ENCODE measurements around the gene TLE4.
"Not testable (repeated sequence)": the region's sequence is repeated elsewhere in the genome, so short reads cannot be mapped to it uniquely, and the experiment has no call there.

TLE4 gene

DNA sequence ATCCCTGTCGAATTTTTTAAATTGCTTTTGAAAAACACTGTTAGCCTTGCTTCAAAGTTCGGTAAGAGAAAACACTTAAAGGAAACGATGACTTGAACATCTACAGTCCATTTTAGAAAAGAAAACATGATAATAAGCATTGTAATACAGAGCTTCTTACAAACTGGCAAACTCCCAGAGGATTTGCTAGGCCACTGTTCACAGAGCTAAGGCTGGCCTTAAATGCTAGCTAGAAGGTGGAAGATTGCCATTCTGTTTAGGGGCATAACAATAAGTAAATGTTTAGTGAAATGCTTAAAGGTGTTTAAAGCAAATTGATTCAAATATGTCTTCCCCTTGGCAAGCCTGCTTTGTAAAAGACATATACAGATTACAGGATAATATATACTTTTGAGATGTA lies 169.6 kb downstream of the TLE4 start:
- DNase-seq (ENCODE audit: low spot score) = no peak

DNA sequence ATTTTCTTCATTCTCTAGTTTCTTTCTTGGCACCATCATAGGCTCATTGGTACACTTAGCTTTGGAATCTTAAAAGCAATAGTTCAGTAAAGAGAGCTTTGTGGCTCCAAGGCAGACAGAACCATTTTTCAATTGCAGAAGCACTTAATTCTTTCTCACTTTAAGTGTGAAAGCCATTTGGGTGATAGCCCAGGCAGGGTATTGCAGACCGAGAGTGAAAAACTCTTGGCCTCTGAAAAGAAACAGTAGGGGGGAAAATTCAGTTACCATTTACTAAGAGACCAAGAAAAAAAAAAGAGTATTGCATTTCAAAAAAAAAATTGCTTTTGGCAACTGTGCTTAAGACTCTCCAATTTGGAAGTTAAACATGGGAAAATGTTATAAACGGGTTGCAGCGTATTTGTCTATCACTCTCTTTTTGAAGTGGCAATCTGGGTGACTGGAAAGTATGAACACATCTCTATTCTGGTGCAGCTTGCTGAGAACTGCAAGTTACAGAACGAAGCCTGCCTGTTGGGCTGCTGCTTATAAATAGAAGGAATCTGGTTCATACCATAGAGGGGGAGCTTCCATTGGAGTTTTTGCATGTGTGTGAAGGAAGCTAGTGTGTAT lies 170.5 kb downstream of the TLE4 start:
- no peak for DNase-seq (ENCODE audit: low spot score)

DNA sequence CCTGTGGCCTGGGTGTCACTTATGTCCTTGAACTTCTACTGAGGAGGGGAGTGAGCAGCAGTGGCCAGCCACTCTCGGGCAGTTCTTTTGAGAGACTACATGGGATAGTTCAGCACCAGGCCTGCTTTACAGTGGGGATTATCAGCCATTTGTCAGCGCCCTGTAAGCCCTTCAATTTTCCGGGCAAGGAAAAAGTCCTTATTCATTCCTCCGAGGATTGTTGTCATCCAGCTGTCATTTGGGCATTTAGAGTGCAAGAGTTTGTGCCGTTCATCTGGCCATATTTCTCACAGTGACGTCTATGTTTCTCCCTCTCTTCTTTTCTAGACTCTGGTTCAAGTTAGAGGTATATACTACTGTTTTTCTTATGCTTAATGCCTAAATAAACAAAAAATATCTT lies 172.8 kb downstream of the TLE4 start:
- no peak for DNase-seq (ENCODE audit: low spot score)

DNA sequence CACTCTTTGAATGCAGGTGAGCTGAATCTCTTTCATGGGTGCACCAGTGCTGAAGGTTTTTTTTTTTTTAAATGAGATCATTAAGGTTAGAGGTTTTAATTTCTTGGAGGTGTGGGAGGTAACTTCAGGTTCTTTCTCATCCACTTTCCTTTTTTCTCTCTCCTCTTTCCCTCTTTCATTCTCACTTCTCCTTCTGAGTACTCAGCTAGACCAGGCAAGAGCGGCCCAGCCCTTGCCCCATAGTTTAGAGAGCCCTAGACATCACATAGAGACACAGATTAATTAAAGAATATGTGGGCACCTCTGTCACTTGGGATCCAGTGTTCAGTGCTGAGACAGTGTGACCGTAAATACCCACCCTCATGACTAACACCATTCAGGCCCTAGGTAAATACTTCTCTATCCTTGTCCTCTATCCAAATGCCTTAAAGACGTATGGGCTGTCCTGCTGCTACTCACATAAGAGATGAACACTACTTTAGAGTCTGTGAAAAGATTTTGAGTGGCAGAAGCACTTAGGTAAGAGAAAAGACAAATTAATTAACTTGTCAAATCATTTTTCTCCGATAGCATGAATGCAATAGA lies 174.1 kb downstream of the TLE4 start:
- DNase-seq (ENCODE audit: low spot score) = no peak

DNA sequence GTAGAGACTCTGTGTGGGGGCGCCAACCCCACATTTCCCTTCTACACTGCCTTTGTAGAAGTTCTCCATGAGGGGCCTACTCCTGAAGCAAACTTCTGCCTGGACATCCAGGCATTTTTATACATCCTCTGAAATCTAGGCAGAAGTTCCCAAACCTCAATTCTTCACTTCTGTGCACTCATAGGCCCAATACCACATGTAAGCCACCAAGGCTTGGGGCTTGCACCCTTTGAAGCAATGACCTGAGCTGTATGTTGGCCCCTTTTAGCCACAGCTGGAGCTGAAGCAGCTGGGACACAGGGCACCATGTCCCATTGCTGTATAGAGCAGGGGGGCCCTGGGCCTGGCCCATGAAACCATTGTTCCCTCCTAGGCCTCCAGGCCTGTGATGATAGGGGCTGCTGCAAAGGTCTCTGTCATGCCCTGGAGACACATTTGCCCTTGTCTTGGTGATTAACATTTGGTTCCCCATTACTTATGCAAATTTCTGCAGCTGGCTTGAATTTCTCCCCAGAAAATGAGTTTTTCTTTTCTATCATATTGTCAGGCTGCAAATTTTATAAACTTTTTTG lies 180.2 kb downstream of the TLE4 start:
- DNase-seq (ENCODE audit: low spot score) = not testable (repeated sequence)

DNA sequence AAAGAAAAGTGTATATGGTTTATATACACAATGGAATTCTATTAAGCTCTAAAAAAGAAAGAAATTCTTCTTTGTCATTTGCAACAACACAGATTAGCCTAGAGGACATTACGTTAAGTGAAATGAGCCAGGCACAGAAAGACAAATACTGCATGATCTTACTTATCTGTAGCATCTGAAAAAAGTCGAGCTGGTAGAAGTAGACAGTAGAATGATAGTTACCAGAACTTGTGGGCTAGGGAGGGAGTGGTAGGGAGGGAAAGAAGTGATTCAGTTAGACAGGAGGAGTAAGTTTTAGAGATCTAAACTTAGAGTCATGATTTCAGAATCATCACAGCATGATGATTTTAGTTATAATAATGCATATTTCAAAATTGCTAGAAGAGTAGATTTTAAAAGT lies 184.6 kb downstream of the TLE4 start:
- DNase-seq (ENCODE audit: low spot score) = no peak

DNA sequence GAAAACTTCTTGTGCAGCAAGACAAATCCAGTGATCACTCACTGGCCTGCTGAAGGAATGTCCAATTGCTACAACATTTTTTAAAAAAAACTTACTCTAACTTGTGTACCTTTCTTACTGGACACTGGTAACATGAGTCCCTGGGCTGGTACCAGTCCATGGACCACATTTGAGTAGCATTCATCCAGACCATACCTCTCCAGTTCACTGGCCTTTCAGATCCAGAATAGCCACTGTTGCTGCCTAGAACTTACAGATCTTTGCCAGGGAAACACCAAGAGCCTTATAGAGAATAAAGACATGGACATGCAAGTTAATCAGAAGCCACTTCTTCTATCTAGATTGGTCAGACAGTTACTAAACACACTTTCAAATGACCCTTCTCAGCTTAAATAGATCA lies 185.3 kb downstream of the TLE4 start:
- no peak for DNase-seq (ENCODE audit: low spot score)

DNA sequence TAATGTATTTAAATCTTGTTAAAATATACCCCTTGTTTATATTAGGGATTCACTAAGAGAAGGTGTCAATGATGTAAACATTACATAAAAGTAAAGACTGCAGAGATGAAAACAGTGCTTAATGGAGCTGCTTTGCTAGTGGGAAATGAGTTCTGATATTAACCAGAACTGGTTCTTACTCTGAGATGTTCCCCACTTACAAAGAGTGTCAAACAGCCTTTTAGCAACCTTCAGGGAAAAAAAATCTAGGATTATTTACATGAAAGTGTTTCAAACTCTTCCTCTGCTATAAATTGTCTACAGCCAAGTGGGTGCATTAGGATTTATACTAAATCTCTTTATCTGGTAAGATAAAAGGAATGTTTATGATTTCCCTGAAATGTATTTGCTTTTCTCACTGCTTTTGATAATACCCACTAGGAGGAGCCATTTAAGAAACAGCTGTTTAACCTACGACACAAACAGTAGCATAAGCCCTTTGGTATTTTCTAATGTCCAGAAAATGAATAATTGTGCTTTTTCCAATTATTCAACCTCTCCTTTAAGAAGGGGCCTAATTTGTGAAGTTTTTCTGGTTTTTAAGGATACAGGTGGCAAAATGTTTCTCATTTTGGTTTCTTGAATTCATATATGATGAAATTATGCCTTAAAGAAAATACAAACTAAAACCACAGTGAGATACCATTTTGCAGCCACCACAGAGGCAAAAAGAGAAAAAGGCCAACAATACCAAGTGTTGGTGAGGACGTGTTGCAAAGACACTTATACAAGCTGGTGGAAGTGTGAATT lies 186.3 kb downstream of the TLE4 start:
- DNase-seq (ENCODE audit: low spot score) = no peak

DNA sequence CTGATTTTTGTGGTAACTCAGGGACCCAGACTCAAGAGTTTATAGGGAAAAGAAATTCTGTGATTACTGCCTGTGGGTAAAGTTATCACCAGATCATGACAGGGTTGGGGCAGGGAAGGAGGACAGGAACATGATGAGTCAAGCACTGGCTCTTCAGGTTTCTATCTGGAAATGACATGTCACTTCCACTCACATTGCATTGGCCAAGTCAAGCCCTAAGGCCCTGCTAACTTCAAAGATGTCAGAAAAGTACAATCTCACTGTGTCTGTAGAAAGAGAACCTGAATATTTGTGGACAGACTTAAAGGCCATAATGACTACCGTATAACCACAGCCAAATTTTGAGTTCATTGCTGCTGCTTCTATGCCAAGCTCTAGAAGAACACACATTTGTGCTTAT lies 187.7 kb downstream of the TLE4 start:
- no peak for DNase-seq (ENCODE audit: low spot score)

DNA sequence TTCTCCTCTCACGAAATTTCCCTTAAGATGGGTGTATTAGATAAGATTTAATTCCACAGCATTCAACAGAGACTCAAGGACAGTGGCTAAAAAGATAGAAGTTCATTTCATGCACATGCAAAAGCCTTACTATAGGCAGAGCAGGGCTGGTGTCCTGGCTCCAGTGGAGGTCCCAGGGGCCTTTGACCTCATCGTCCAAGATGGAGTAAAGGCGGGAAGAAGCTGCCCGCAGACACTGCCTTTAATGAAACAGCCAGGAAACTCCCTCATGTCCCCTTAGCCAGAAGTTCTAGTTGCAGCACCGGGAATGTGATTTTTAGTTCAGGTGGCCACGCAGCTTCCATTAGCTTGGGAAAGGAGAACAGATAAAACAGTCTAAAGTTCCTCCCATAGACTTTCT lies 190.3 kb downstream of the TLE4 start:
- no peak for DNase-seq (ENCODE audit: low spot score)

DNA sequence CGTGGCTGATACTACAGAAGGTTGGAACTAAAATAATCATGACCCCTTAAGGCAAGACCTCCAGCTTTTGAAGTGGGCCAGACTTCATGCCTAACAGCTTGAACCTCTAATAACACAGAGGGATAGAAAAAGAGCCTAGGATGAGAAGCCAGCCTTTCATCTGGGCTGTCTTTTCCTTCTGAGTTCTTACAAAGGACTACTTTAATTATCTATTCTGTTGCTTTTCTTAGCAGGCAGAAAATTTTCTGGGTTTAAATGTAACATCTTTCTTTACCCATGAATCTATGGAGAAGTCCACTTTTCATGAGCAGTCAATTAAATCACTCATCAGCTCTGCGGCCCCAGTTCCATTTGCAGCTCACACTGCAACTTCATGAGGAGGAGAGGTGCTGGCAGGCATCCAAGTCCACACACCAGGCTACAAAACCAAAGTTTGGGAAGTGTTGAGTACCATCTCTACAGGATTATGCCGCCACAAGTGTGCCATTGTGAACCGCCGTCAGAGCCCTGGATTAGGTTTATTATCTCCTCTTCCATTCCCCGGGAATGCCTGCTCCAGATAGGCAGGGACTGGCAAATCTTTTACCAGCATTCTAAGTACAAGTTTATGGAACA lies 192.0 kb downstream of the TLE4 start:
- DNase-seq (ENCODE audit: low spot score) = no peak

DNA sequence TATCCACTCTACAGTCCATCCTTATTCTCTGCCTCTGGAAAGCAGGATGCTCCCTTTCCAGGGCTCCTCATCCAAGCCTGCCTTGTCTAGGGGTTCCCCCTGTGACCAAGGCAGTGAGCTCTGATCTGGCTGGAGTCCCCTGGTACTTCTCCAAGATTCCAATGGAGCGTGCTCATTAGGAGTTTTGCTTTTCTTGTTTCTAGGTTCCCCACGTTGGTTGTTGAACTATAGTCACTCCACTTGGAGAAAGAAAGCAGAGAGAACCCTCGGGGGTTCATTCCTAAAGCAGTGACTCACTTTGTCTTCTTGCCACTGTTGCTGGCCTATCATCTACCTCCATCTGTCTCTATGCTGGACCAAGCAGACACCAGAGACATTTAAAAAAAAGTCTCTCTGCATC lies 192.6 kb downstream of the TLE4 start:
- DNase-seq (ENCODE audit: low spot score) = no peak

DNA sequence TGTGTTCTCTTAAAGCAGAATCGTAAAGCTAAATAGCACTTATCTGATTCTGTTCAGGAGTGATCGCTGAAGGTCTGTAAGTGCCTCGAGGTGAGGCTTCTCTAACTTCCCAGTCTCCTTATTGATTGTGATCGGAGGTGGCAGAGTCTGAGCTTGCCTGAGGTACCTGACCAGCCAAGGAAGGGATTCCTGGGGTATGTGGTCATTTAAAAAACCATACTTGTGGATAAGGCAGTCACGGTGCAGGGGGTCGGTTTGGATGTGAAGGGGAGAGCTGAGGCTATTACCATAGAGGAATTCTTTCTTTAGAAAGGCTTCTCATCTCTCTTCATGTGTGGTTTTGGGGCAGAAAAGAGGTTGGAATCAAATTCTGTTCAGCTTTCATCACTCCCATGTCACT lies 193.7 kb downstream of the TLE4 start:
- no peak for DNase-seq (ENCODE audit: low spot score)

DNA sequence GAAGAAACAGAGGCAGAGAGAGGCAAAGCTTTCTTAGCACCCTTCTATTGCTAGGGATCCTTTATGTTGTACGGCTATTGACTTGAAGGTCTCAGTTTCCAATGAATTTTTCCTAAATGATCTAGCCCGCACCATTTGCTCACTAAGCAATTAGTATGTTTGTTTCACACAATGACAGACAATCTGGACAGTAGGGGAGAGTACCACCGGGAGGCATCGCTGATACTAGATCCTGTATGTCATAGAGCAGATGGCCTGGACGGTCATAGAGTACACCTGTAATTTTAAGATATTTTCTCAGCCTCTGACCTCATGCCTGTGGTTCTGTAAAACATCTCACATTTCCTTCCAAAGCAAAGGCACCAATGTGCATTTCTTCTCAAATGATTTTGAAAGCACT lies 194.3 kb downstream of the TLE4 start:
- no peak for DNase-seq (ENCODE audit: low spot score)

DNA sequence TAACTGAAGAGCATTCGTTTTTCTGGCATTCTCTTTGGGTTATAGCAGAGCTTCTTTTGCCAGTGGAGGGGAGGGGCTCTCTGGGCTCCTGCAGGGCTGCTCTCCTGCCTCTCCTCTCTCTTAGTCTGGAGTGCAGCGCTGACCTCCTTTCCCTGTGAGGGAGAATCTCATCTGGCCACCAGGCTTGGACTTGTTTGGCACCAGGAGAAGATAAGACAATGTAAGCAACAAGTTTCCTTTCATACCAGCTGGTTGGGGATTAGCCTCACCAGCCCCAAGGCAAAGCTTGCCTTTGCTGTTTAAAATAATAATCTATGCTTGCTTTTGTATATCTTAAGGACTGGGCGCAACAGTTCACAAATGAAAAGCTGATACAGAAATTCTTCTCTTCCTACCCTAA lies 196.4 kb downstream of the TLE4 start:
- DNase-seq (ENCODE audit: low spot score) = no peak

DNA sequence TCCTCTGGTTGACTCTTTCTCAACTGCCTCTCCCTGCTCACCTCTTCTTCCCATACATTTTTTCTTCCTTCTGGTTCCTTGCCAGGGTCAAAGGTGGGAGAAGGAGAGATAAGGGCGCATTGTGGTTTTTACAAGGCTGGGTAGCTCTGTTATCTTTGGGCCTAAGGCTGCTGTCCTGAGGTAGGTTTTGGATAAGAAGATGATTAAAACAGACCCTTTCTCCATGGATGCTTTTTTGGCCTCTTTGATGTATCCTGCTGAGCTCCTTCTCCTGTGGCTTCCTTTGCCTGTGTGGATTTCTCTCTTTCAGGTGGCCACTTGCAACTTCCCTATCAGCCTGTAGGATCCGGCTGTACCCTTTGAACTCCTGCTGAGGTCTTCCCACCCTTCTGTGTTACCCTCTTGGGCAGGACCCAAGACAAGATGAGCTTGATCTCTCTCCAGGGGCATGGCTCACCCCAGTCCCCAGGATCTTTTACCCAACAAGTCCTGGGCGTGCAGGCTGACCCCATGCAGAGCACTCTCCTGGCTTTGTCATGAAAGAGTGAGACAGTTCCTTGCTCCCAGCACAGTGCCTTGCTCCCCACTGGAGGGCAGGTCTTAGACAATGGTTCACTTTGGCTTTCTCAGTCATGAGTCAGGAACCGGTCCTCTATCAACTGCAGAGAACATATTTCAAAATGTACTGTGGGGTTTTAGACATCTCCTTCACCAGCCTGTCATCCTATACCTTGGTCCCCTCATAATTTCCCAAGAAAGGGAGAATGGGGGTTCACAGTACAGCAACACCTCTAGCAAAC lies 197.9 kb downstream of the TLE4 start:
- no peak for DNase-seq (ENCODE audit: low spot score)

DNA sequence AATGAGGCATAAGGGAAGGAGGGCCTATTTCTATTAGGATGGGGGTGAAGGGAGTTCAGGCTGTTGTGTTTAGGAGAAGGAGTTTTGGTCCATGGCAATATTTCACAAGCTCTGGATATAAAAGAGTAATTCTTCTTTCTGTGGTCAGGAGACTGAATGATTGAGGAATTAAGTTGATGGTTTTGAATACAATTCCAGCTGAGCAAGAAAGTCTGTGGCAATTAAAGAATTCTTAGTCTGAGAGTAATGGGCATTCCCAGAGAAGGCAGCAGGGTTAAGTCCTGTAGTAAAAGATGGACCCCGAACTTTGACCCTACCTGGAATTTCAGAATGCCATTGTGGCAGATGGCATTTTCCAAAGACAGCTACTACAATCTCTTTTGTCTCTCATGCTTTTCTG lies 202.6 kb downstream of the TLE4 start:
- DNase-seq (ENCODE audit: low spot score) = no peak
